OCI-LY7 (cell line): ENCODE measurements around the gene GRID1. TPM values are rescaled to one million over a fixed set of nuclear protein-coding genes. Genes with fewer than 3 reads are reported as not detected.

Experiments
- BruUV-seq: library from RNA; stranded (reverse); fragments of 400-500 nt; replicated peaks from 2 replicates; lab custom pipeline; 2021; lab: Mats Ljungman, UMichigan
- CTCF ChIA-PET: fragments of 300-600 bp; sonication (Branson Sonifier 250); formaldehyde crosslinking; loops from one replicate; lab custom pipeline; 2022; ENCODE audit warnings: antibody characterized with exemption; ENCODE audit not compliant: unreplicated experiment; lab: Charles Lee
- POLR2A ChIA-PET: fragments of 300-600 bp; sonication (Branson Sonifier 250); formaldehyde crosslinking; loops from one replicate; lab custom pipeline; 2022; ENCODE audit warnings: antibody characterized with exemption; lab: Charles Lee
- DNase-seq: peaks from one replicate; pipeline ENCODE4 v3.0.0-alpha.2; 2015; ENCODE audit warnings: low spot score
- H2AFZ ChIP-seq: fragments of 200-600 bp; sonication (generic), shearing (Covaris generic); 2 replicates; pipeline ENCODE4 v1.6.1; 2014; ENCODE audit warnings: mild to moderate bottlenecking, antibody characterized with exemption, low read length, moderate library complexity
- H3K27ac ChIP-seq: fragments of 200-600 bp; sonication (generic); 2 replicates; pipeline ENCODE4 v1.5.1; 2014; ENCODE audit warnings: mixed run types, low read depth, mild to moderate bottlenecking, moderate library complexity, low read length, inconsistent platforms; ENCODE audit not compliant: poor library complexity, severe bottlenecking
- H3K36me3 ChIP-seq: fragments of 200-600 bp; sonication (generic); 2 replicates; pipeline ENCODE4 v1.6.1; 2014; ENCODE audit warnings: mild to moderate bottlenecking, antibody characterized with exemption, low read length, moderate library complexity, mixed read lengths; ENCODE audit not compliant: insufficient read depth
- H3K4me1 ChIP-seq: fragments of 200-600 bp; sonication (generic); 2 replicates; pipeline ENCODE4 v1.5.1; 2014; ENCODE audit warnings: mild to moderate bottlenecking, low read length; ENCODE audit not compliant: insufficient read depth, poor library complexity, severe bottlenecking
- H3K4me2 ChIP-seq: fragments of 200-600 bp; sonication (generic); 2 replicates; pipeline ENCODE4 v1.6.1; 2014; ENCODE audit warnings: mild to moderate bottlenecking, low read length
- H3K4me3 ChIP-seq: fragments of 200-600 bp; sonication (generic); 2 replicates; pipeline ENCODE4 v1.5.1; 2014; ENCODE audit warnings: mild to moderate bottlenecking, low read depth, low read length; ENCODE audit not compliant: poor library complexity, severe bottlenecking
- H3K79me2 ChIP-seq: fragments of 200-600 bp; sonication (generic); 2 replicates; pipeline ENCODE4 v1.6.1; 2016; ENCODE audit warnings: low read depth, mild to moderate bottlenecking, low read length, moderate library complexity, mixed read lengths; ENCODE audit not compliant: insufficient read depth
- H3K9me2 ChIP-seq: fragments of 200-600 bp; sonication (generic); 2 replicates; pipeline ENCODE4 v1.6.1; 2016; ENCODE audit warnings: mild to moderate bottlenecking, low read length, mixed read lengths; ENCODE audit not compliant: insufficient read depth
- H3K9me3 ChIP-seq: fragments of 200-600 bp; sonication (generic); 2 replicates; pipeline ENCODE4 v1.6.1; 2014; ENCODE audit warnings: mild to moderate bottlenecking, mixed run types, low read length, mixed read lengths
- H4K20me1 ChIP-seq: fragments of 200-600 bp; sonication (generic); 2 replicates; pipeline ENCODE4 v1.6.1; 2014; ENCODE audit warnings: mild to moderate bottlenecking, antibody characterized with exemption, low read length, moderate library complexity, mixed read lengths; ENCODE audit not compliant: insufficient read depth
- EZH2phosphoT487 ChIP-seq: fragments of 200-600 bp; sonication (generic); IDR thresholded peaks from 2 replicates; pipeline ENCODE4 v1.6.1; 2018; ENCODE audit warnings: low read depth, borderline replicate concordance, mild to moderate bottlenecking, mixed run types, antibody characterized with exemption, low read length, moderate library complexity, mixed read lengths
- intact Hi-C: fragments of 100-400 bp; cut with micrococcal nuclease; formaldehyde crosslinking; loops from one replicate; pipeline ENCODE4 v1.10.0; 2022; ENCODE audit not compliant: unreplicated experiment
- total RNA-seq, 2 experiments: library from RNA; depleted of rRNA in 1 of 2; stranded (reverse); fragments of >200 nt in 1 of 2; shearing (Covaris generic) in 1 of 2; gene quantifications; 2 replicates each; pipeline ENCODE4 v1.2.3, GENCODE V29; 2014 to 2022
- TF ChIP-seq, protein P1 (sequence below): fragments of 200-600 bp; sonication (generic); conservative IDR thresholded peaks from 2 replicates; pipeline ENCODE4 v1.5.1; 2014; ENCODE audit warnings: mild to moderate bottlenecking, antibody characterized with exemption, low read length, moderate library complexity, mixed read lengths

GRID1 gene
- total RNA-seq, 2 experiments from 2014 or later, result 1.6 to 3.7 TPM

DNA sequence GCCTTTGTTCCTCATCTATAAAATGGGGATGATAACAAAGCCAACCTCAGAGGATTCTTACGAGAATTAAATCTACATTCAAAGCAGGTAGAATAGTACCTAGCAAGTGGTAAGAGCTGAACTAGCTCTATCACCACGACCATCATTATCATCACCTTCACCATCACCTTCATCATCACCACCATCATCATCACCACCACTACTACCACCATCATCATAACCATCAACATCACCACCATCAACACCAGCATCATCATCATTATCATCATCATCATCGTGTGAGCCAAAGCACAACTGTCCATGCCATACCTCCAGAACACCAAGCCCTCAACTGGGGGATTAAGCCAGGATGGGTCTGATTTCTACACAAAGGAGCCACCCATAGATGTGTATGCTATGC, 206.8 kb downstream of the GRID1 start:
- H3K9me2 ChIP-seq, result no peaks in the 10 kb centered on the region
- no peaks in the 10 kb centered on the region for H3K79me2 ChIP-seq
- H3K4me1 ChIP-seq, result no peaks in the 10 kb centered on the region
- BruUV-seq, result no TSS peak
- H3K4me3 ChIP-seq, result no peak overlapping the region
- no peak for DNase-seq
- H2AFZ ChIP-seq, result no peak overlapping the region
- intact Hi-C loops, result no loop called here
- ChIA-PET CTCF (no interaction called here), POLR2A (no interaction called here)
- H3K36me3 ChIP-seq, result no peaks in the 10 kb centered on the region
- H4K20me1 ChIP-seq, result no peaks in the 10 kb centered on the region
- H3K4me2 ChIP-seq, result no peak overlapping the region
- H3K9me3 ChIP-seq, result no peaks in the 10 kb centered on the region
- TF ChIP-seq, protein P1, sequence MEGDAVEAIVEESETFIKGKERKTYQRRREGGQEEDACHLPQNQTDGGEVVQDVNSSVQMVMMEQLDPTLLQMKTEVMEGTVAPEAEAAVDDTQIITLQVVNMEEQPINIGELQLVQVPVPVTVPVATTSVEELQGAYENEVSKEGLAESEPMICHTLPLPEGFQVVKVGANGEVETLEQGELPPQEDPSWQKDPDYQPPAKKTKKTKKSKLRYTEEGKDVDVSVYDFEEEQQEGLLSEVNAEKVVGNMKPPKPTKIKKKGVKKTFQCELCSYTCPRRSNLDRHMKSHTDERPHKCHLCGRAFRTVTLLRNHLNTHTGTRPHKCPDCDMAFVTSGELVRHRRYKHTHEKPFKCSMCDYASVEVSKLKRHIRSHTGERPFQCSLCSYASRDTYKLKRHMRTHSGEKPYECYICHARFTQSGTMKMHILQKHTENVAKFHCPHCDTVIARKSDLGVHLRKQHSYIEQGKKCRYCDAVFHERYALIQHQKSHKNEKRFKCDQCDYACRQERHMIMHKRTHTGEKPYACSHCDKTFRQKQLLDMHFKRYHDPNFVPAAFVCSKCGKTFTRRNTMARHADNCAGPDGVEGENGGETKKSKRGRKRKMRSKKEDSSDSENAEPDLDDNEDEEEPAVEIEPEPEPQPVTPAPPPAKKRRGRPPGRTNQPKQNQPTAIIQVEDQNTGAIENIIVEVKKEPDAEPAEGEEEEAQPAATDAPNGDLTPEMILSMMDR, result no peak
- TF ChIP-seq EZH2phosphoT487, result no peak
- H3K27ac ChIP-seq, result no peak overlapping the region

DNA sequence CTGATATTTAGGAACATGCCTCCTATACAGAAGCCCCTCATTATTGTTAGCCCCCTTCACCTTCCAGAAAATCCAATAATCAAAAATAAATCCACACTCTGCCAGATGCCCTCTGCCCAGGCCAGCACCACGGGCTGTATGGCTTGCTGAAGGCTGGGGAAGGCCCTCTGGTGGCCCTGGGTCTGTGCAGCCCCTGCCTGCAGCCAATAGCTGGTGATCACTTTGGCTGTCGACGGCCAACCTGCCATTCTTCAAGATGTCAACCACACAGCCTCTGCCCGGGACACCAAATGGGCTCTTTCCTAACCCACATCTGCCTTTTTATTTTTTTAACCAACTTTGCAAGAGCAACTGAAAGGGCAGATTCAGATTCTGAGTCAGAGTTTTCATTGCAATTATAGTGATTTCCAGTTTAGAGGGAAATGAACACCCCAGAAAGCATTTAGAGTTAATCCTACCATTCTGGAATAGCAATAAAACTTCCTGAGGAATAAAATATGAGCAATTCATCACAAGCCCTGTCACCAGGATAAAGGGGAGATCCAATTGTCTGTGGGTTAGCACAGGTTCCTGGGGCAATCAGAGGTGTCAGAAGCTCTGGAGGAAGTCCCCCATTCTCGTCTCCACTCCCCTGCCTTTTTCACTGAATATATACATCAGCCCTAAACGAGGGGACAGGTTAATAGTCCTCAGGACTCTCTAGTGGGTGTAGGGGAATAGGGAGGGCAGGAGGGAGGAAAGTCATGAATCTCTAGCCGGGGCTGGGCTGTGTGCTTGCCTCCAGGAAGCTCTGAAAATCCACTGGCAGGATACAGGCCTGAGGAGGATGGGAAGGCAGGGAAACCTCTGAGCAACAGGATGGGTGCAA, 211.3 kb downstream of the GRID1 start:
- Histone ChIP-seq H3K79me2 (no peaks in the 10 kb centered on the region), H3K9me2 (no peaks in the 10 kb centered on the region), H4K20me1 (no peaks in the 10 kb centered on the region), H3K36me3 (no peaks in the 10 kb centered on the region), H3K4me3 (no peak overlapping the region), H3K4me2 (no peak overlapping the region), H2AFZ (no peak overlapping the region), H3K4me1 (no peaks in the 10 kb centered on the region), H3K9me3 (no peaks in the 10 kb centered on the region), H3K27ac (no peak overlapping the region)
- BruUV-seq, result no TSS peak
- DNase-seq, result no peak
- TF ChIP-seq EZH2phosphoT487, result no peak
- TF ChIP-seq, protein P1, result no peak
- intact Hi-C loops, result no loop called here
- CTCF ChIA-PET, result interaction anchor here (0.6 kb wide), 1 partner anchor 63 kb away, joined by 3 read pairs; no protein-coding TSS in a partner anchor
- POLR2A ChIA-PET, result no interaction called here

DNA sequence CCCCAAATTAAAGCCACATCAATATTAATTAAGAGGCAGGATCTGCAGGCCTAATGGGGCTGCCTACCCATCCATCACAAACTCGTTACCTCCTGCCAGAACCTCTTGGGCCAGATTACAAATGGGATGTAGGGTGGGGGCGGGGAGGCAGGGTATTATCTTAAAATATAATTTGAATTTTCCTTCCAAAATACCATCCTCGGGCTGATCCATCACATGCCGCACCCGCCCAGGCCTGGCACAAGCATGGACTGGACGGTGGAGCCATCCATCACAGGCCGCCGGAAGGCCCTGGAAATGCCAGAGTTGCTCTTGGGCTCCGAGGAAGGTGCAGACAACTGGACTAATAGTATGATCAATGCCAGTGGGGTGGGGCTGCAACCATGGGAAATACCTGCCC, 212.8 kb downstream of the GRID1 start:
- Histone ChIP-seq H4K20me1 (no peaks in the 10 kb centered on the region), H3K4me3 (no peak overlapping the region), H3K4me1 (no peaks in the 10 kb centered on the region), H3K27ac (no peak overlapping the region), H3K4me2 (no peak overlapping the region), H2AFZ (no peak overlapping the region), H3K9me2 (no peaks in the 10 kb centered on the region), H3K36me3 (no peaks in the 10 kb centered on the region), H3K9me3 (no peaks in the 10 kb centered on the region), H3K79me2 (no peaks in the 10 kb centered on the region)
- intact Hi-C loops, result no loop called here
- CTCF ChIA-PET, result no interaction called here
- DNase-seq, result no peak
- BruUV-seq, result no TSS peak
- POLR2A ChIA-PET, result interaction anchor here (1.2 kb wide), 1 partner anchor 17 kb away, joined by 3 read pairs; no protein-coding TSS in a partner anchor
- TF ChIP-seq, protein P1, result no peak
- TF ChIP-seq EZH2phosphoT487, result no peak
